ENCODE results near the gene FFAR2. TPM values are rescaled to one million over a fixed set of nuclear protein-coding genes. Genes with fewer than 3 reads are reported as not detected.

FFAR2 gene
- total and polyA plus RNA-seq, 2 donors (not counting 1 experiment from before 2014, with no cell fraction given): not detected

DNA sequence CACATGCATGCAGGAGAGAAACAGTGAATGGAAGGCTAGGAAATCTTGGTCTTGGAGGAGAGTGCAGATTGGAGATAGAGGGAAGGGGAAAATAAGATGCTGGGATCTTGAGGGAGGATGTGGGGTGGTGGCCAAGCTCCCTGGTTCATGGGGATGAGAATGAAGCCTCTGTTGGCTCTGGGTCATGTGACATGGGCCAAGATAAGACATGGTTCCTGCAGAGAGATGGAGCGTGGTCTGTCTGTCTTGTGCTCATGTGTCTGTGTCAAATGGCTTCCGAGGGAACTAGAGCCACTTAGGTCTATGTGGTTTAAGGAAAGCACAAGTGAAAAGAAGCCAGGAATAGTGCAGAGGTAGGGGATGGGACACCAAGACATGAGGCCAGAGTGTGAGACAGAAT, 30.8 kb upstream of the FFAR2 start:
- Histone ChIP-seq H3K4me1 (ENCODE audit: control insufficient read depth, extremely low read depth, insufficient read depth, low read length) (no peaks in the 10 kb centered on the region), H3K27ac (ENCODE audit: insufficient read depth, low read length) (no peak overlapping the region), H3K79me2 (ENCODE audit: control insufficient read depth, insufficient read depth, low read length) (no peaks in the 10 kb centered on the region), H3K4me3 (replicated peaks in 1 of 4; ENCODE audit: control extremely low read depth in 1 of 4, insufficient read depth in 1 of 4, low read depth in 3 of 4, low read length in 4 of 4) (no peak overlapping the region), H2AFZ (ENCODE audit: low read length) (no peak overlapping the region), H3K4me2 (ENCODE audit: extremely low read depth, insufficient read depth, low read length) (no peak overlapping the region), H3K36me3 (ENCODE audit: control insufficient read depth, insufficient read depth, low read length) (no peaks in the 10 kb centered on the region), H4K20me1 (ENCODE audit: control insufficient read depth, extremely low read depth, insufficient read depth, low read length) (no peaks in the 10 kb centered on the region), H3K27me3 (ENCODE audit: control insufficient read depth, insufficient read depth, low read length) (peaks cover 5% of the 10 kb centered on the region), H3K9me3 (ENCODE audit: control insufficient read depth, insufficient read depth, low read depth, low read length) (no peaks in the 10 kb centered on the region), H3K9ac (ENCODE audit: insufficient read depth, low read length) (no peak overlapping the region)
- DNase-seq (ENCODE audit: low read depth in 2 of 2): no peak
- TF ChIP-seq EZH2 (IDR thresholded peaks at IDR 0.05; ENCODE audit: low read length, missing control alignments): no peak
- TF ChIP-seq CTCF (conservative IDR thresholded peaks at IDR 0.05 in 1 of 2, IDR thresholded peaks at IDR 0.05 in 1 of 2; ENCODE audit: low read depth in 1 of 2, low read length in 2 of 2): no peak

GRCh38 chr19:35417713-35418534, 30.1 kb upstream of the FFAR2 start:
- no peak for DNase-seq (ENCODE audit: low read depth in 2 of 2)
- TF ChIP-seq CTCF (conservative IDR thresholded peaks at IDR 0.05 in 1 of 2, IDR thresholded peaks at IDR 0.05 in 1 of 2; ENCODE audit: low read depth in 1 of 2, low read length in 2 of 2): no peak
- TF ChIP-seq EZH2 (IDR thresholded peaks at IDR 0.05; ENCODE audit: low read length, missing control alignments): no peak
- Histone ChIP-seq H3K79me2 (ENCODE audit: control insufficient read depth, insufficient read depth, low read length) (no peaks in the 10 kb centered on the region), H3K27ac (ENCODE audit: insufficient read depth, low read length) (no peak overlapping the region), H3K4me3 (replicated peaks in 1 of 4; ENCODE audit: control extremely low read depth in 1 of 4, insufficient read depth in 1 of 4, low read depth in 3 of 4, low read length in 4 of 4) (no peak overlapping the region), H4K20me1 (ENCODE audit: control insufficient read depth, extremely low read depth, insufficient read depth, low read length) (no peaks in the 10 kb centered on the region), H3K9me3 (ENCODE audit: control insufficient read depth, insufficient read depth, low read depth, low read length) (no peaks in the 10 kb centered on the region), H3K27me3 (ENCODE audit: control insufficient read depth, insufficient read depth, low read length) (peaks cover 5% of the 10 kb centered on the region), H3K36me3 (ENCODE audit: control insufficient read depth, insufficient read depth, low read length) (no peaks in the 10 kb centered on the region), H3K9ac (ENCODE audit: insufficient read depth, low read length) (no peak overlapping the region), H3K4me1 (ENCODE audit: control insufficient read depth, extremely low read depth, insufficient read depth, low read length) (no peaks in the 10 kb centered on the region), H3K4me2 (ENCODE audit: extremely low read depth, insufficient read depth, low read length) (no peak overlapping the region), H2AFZ (ENCODE audit: low read length) (no peak overlapping the region)

- Histone ChIP-seq H4K20me1 (ENCODE audit: control insufficient read depth, extremely low read depth, insufficient read depth, low read length) (no peaks in the 10 kb centered on the region), H3K4me1 (ENCODE audit: control insufficient read depth, extremely low read depth, insufficient read depth, low read length) (no peaks in the 10 kb centered on the region), H3K79me2 (ENCODE audit: control insufficient read depth, insufficient read depth, low read length) (no peaks in the 10 kb centered on the region), H3K27me3 (ENCODE audit: control insufficient read depth, insufficient read depth, low read length) (peaks cover 5% of the 10 kb centered on the region), H3K4me3 (replicated peaks in 1 of 4; ENCODE audit: control extremely low read depth in 1 of 4, insufficient read depth in 1 of 4, low read depth in 3 of 4, low read length in 4 of 4) (no peak overlapping the region), H2AFZ (ENCODE audit: low read length) (no peak overlapping the region), H3K4me2 (ENCODE audit: extremely low read depth, insufficient read depth, low read length) (no peak overlapping the region), H3K9me3 (ENCODE audit: control insufficient read depth, insufficient read depth, low read depth, low read length) (no peaks in the 10 kb centered on the region), H3K9ac (ENCODE audit: insufficient read depth, low read length) (no peak overlapping the region), H3K36me3 (ENCODE audit: control insufficient read depth, insufficient read depth, low read length) (no peaks in the 10 kb centered on the region), H3K27ac (ENCODE audit: insufficient read depth, low read length) (no peak overlapping the region)
- TF ChIP-seq EZH2 (IDR thresholded peaks at IDR 0.05; ENCODE audit: low read length, missing control alignments) (no peak), CTCF (conservative IDR thresholded peaks at IDR 0.05 in 1 of 2, IDR thresholded peaks at IDR 0.05 in 1 of 2; ENCODE audit: low read depth in 1 of 2, low read length in 2 of 2) (no peak)
- DNase-seq (ENCODE audit: low read depth in 2 of 2): no peak
These were observed 29.0 kb upstream of the FFAR2 start for GRCh38 chr19:35419046-35419445.
